HepG2 (cell line): Measurements from ENCODE around the gene ENTPD6. TPM values are rescaled to one million over a fixed set of nuclear protein-coding genes. Genes with fewer than 3 reads are reported as not detected.

Source experiments
- ATAC-seq: fragments of 200-7000 bp; cut with Tn5 transposase; 3 replicates; pipeline ENCODE4 v1.9.1; 2020; ENCODE audit warnings: mild to moderate bottlenecking, moderate library complexity
- BruUV-seq: library from RNA; stranded (reverse); fragments of 400-500 nt; replicated peaks from 2 replicates; lab custom pipeline; 2021; lab: Mats Ljungman, UMichigan
- CTCF ChIA-PET: fragments of 300-600 bp; formaldehyde crosslinking; extraction: SDS; loops from one replicate; lab custom pipeline; 2021; ENCODE audit warnings: low total read pairs, inconsistent platforms, low intra/inter-chr PET ratio; lab: Yijun Ruan, JAX
- POLR2A ChIA-PET: fragments of 350-600 bp; sonication (Branson Sonifier 250); formaldehyde crosslinking; loops from one replicate; lab custom pipeline; 2020; ENCODE audit warnings: antibody characterized with exemption, inconsistent platforms; lab: Yijun Ruan, JAX
- DNase-seq: peaks from one replicate; pipeline ENCODE4 v3.0.0-alpha.2; 2015; ENCODE audit warnings: low spot score
- FAIRE-seq: peaks from 3 replicates; lab custom pipeline; 2011; peaks lifted over from hg19 to GRCh38; lab: Jason Lieb, UNC
- H2AFZ ChIP-seq: one replicate; pipeline ENCODE4 v1.6.1; 2011; ENCODE audit warnings: low read length, inconsistent platforms
- H3K27ac ChIP-seq: fragments of 300-600 bp; 3 replicates; pipeline ENCODE4 v1.8.0; 2011; ENCODE audit warnings: mixed run types, mild to moderate bottlenecking, mixed read lengths, low read length, inconsistent platforms; ENCODE audit not compliant: insufficient read depth; ENCODE audit errors: extremely low read length
- H3K27me3 ChIP-seq, 2 experiments: fragments of 200-600 bp in 1 of 2; 2 replicates in 1 of 2; 3 replicates in 1 of 2; pipeline versions ENCODE4 v1.6.0 to v1.8.0; 2011; ENCODE audit warnings: low read length in 2 of 2, mild to moderate bottlenecking in 2 of 2, moderate library complexity in 2 of 2, inconsistent platforms in 1 of 2; ENCODE audit not compliant: insufficient read depth in 2 of 2, control insufficient read depth in 1 of 2
- H3K36me3 ChIP-seq, 2 experiments: fragments of 200-600 bp in 1 of 2; replicated peaks in 1 of 2; 2 replicates in 1 of 2; 3 replicates in 1 of 2; pipeline versions ENCODE4 v1.5.1 to v1.8.0; 2011; ENCODE audit warnings: low read length in 2 of 2, inconsistent platforms in 1 of 2; ENCODE audit not compliant: insufficient read depth in 2 of 2, control insufficient read depth in 1 of 2
- H3K4me1 ChIP-seq: 2 replicates; pipeline ENCODE4 v1.5.1; 2012; ENCODE audit warnings: low read length, inconsistent platforms; ENCODE audit not compliant: insufficient read depth
- H3K4me2 ChIP-seq: 2 replicates; pipeline ENCODE4 v1.6.0; 2011; ENCODE audit warnings: low read depth, low read length, inconsistent platforms
- H3K4me3 ChIP-seq, 3 experiments: fragments of 200-600 bp in 1 of 3; sonication (generic), shearing (Covaris generic) in 1 of 3; replicated peaks in 1 of 3; 2 replicates each; pipeline ENCODE4 v1.5.1; 2011 to 2016; ENCODE audit warnings: low read length in 3 of 3, inconsistent platforms in 2 of 3, low read depth in 2 of 3, mild to moderate bottlenecking in 2 of 3, control low read depth in 1 of 3, mixed read lengths in 1 of 3; ENCODE audit not compliant: insufficient read depth in 1 of 3
- H3K79me2 ChIP-seq: one replicate; pipeline ENCODE4 v1.6.1; 2011; ENCODE audit warnings: low read length, inconsistent platforms; ENCODE audit not compliant: insufficient read depth
- H3K9ac ChIP-seq: 2 replicates; pipeline ENCODE4 v1.6.0; 2011; ENCODE audit warnings: mild to moderate bottlenecking, low read depth, low read length, inconsistent platforms; ENCODE audit not compliant: insufficient read depth
- H3K9me3 ChIP-seq: 2 replicates; pipeline ENCODE4 v1.5.1; 2012; ENCODE audit warnings: mild to moderate bottlenecking, low read length
- H4K20me1 ChIP-seq: 2 replicates; pipeline ENCODE4 v1.6.0; 2011; ENCODE audit warnings: inconsistent platforms, mild to moderate bottlenecking, low read length, moderate library complexity; ENCODE audit not compliant: insufficient read depth
- EED ChIP-seq: sonication (generic); formaldehyde crosslinking; IDR thresholded peaks from 2 replicates; pipeline ENCODE4 v1.5.0; 2020; ENCODE audit warnings: mild to moderate bottlenecking, missing genetic modification reagents
- SMAD1 ChIP-seq: sonication (generic); formaldehyde crosslinking; IDR thresholded peaks from 2 replicates; pipeline ENCODE4 v1.4.0; 2020; ENCODE audit warnings: missing genetic modification reagents, low read depth, mild to moderate bottlenecking, borderline replicate concordance
- ZSCAN25 ChIP-seq: sonication (generic); formaldehyde crosslinking; IDR thresholded peaks from 2 replicates; pipeline ENCODE4 v1.8.0; 2022; ENCODE audit warnings: mild to moderate bottlenecking, missing genetic modification reagents
- WGBS: methylation state at CpG from one replicate; pipeline ENCODE4 v1.1.6; 2017; ENCODE audit warnings: low lambda C conversion rate; 5-methylcytosine and 5-hydroxymethylcytosine counted together
- in situ Hi-C: cut with HindIII; loops from 2 replicates; pipeline ENCODE4 v1.10.0; 2017; ENCODE audit warnings: low pct_unique_long_range_greater_than_20kb; ENCODE audit not compliant: extremely low pct_ligation_motif_present
- intact Hi-C: fragments of 100-400 bp; cut with micrococcal nuclease; formaldehyde crosslinking; loops from one replicate; pipeline ENCODE4 v1.10.0; 2022; ENCODE audit not compliant: unreplicated experiment
- polyA plus RNA-seq, 8 experiments: library from polyadenylated mRNA; depleted of rRNA in 3 of 8; stranded (reverse) in 7 of 8; unstranded in 1 of 8; fragments of >200 nt; fragmentation: Illumina TruSeq in 4 of 8; extraction: Trizol in 4 of 8; gene quantifications; 2 replicates each; pipeline versions ENCODE4 v1.2.1 to v1.2.3, GENCODE V29; 2011 to 2016; ENCODE audit warnings: low read depth in 4 of 8, missing spikeins in 1 of 8, mixed read lengths in 1 of 8; ENCODE audit not compliant: insufficient read depth in 1 of 8
- total RNA-seq, 5 experiments: library from RNA; depleted of rRNA; stranded (reverse); fragments of >200 nt; fragmentation: Illumina TruSeq; extraction: Trizol; gene quantifications; 2 replicates each; pipeline ENCODE4 v1.2.3, GENCODE V29; 2016; ENCODE audit warnings: low read depth in 1 of 5
- TF ChIP-seq, protein P1 (sequence below): sonication (generic); formaldehyde crosslinking; IDR thresholded peaks from 2 replicates; pipeline ENCODE4 v1.4.0; 2020; ENCODE audit warnings: missing genetic modification reagents
- TF ChIP-seq, protein P2 (sequence below): sonication (generic); formaldehyde crosslinking; IDR thresholded peaks from 2 replicates; pipeline ENCODE4 v1.4.0; 2020; ENCODE audit warnings: mild to moderate bottlenecking, missing genetic modification reagents

ENTPD6 gene
- total and polyA plus RNA-seq, 2 of the 13 experiments (the other 11 are each of a cell fraction or from before 2014, with no cell fraction given): 164 to 172 TPM

- no TSS peak for BruUV-seq
- intact Hi-C loops: no loop called here
- Histone ChIP-seq H4K20me1 (no peaks in the 10 kb centered on the region), H3K4me3 (no peak overlapping the region), H3K36me3 (peaks cover 44 to 60% of the 10 kb centered on the region in 2 experiments), H3K4me1 (no peaks in the 10 kb centered on the region)
- WGBS: 97% methylated on average over 6 of the region's 6 CpGs
- CTCF ChIA-PET: no interaction called here
- TF ChIP-seq EED (CRISPR knock-in tag) (no peak), SMAD1 (CRISPR knock-in tag) (no peak), ZSCAN25 (CRISPR knock-in tag) (no peak)
- TF ChIP-seq, all 625 proteins: peak for 0
- Histone ChIP-seq H3K27ac (no peak overlapping the region), H3K79me2 (no peaks in the 10 kb centered on the region), H2AFZ (no peak overlapping the region), H3K4me2 (no peak overlapping the region), H3K27me3 (no peaks in the 10 kb centered on the region), H3K9ac (no peak overlapping the region), H3K9me3 (no peaks in the 10 kb centered on the region)
- ATAC-seq (no peak), DNase-seq (no peak), FAIRE-seq (no peak)
- POLR2A ChIA-PET: no interaction called here
- in situ Hi-C loops: no loop called here
These were observed 74.3 kb downstream of the ENTPD6 start for GRCh38 chr20:25269833-25270170.

DNA sequence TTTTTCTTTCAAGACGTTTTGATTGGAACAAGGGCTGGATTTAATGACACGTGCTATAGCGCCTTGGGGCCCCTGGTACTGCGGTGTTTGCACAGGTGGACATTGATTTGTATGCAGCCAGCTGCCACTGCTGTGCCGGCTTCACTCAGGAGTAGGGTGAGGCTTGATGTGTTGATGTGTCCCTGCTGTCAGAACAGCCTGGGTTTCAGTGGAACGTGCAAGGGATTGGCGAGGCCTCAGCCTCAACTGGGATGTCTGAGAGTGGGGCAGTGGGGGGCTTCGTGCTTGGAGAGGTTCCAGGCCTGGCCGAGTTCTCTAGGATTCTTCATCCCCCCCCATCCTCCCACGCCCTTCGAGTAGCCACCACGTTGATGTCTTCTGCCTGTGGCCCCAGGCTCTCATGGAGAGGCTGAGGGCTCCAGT, 75.3 kb downstream of the ENTPD6 start:
- Histone ChIP-seq H4K20me1 (no peaks in the 10 kb centered on the region), H2AFZ (no peak overlapping the region), H3K4me1 (no peaks in the 10 kb centered on the region), H3K79me2 (no peaks in the 10 kb centered on the region), H3K9ac (no peak overlapping the region), H3K27ac (no peak overlapping the region), H3K4me3 (no peak overlapping the region), H3K36me3 (peaks cover 51 to 67% of the 10 kb centered on the region in 2 experiments), H3K4me2 (no peak overlapping the region), H3K27me3 (no peaks in the 10 kb centered on the region), H3K9me3 (no peaks in the 10 kb centered on the region)
- DNase-seq (no peak), FAIRE-seq (no peak), ATAC-seq (no peak)
- ChIA-PET POLR2A (no interaction called here), CTCF (no interaction called here)
- 93% methylated on average over 12 of the region's 12 CpGs for WGBS
- no TSS peak for BruUV-seq
- TF ChIP-seq, protein P1, sequence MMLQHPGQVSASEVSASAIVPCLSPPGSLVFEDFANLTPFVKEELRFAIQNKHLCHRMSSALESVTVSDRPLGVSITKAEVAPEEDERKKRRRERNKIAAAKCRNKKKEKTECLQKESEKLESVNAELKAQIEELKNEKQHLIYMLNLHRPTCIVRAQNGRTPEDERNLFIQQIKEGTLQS (CRISPR knock-in tag): no peak
- TF ChIP-seq, protein P2, sequence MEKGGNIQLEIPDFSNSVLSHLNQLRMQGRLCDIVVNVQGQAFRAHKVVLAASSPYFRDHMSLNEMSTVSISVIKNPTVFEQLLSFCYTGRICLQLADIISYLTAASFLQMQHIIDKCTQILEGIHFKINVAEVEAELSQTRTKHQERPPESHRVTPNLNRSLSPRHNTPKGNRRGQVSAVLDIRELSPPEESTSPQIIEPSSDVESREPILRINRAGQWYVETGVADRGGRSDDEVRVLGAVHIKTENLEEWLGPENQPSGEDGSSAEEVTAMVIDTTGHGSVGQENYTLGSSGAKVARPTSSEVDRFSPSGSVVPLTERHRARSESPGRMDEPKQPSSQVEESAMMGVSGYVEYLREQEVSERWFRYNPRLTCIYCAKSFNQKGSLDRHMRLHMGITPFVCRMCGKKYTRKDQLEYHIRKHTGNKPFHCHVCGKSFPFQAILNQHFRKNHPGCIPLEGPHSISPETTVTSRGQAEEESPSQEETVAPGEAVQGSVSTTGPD (CRISPR knock-in tag): no peak
- intact Hi-C loops: no loop called here
- in situ Hi-C loops: no loop called here
